ENCODE data around the gene RUNX1. TPM values are rescaled to one million over a fixed set of nuclear protein-coding genes. Genes with fewer than 3 reads are reported as not detected.

Gene RUNX1
- total RNA-seq, 1 donor: 40.9 TPM

DNA sequence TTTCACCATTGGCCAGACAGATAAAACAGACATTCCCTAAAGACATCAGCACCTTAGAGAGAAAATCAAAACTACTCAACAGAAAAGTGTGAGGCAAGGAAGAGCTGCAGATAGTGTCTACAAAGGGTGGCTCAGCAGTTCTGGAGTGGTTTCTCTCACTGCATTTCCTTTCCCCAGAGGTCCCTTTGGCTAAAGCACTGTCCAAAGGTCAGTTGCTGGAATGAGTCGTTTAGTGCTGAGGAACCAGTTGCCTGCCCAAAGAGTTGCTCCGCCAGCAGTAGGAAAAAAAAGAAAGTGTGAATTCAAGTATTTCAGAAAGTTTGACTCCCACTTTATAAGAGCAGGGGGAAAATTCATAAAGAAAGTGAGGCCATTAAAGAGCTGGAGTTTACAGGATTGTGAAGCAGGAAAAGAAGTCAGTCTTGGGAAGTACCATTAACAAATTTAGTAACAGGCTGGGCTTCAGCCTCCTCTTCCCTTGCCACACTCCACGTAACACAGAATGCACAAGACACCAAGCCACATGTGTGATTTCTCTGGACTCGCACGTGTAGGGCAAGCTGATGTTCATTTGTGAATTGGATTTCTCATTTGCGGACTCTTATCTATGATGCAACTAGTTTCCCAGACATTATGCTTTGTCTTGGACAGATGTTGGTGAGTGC, 122.2 kb downstream of the RUNX1 start:
- Histone ChIP-seq H3K27ac (ENCODE audit: low read depth, low read length) (no peak overlapping the region), H4K20me1 (ENCODE audit: insufficient read depth, low read length) (peaks cover 2% of the 10 kb centered on the region), H3K79me2 (ENCODE audit: insufficient read depth, low read length) (peaks cover 6% of the 10 kb centered on the region), H3K4me3 (ENCODE audit: insufficient read depth, low read length) (no peak overlapping the region), H3K4me1 (ENCODE audit: insufficient read depth, low read length) (peaks cover 16% of the 10 kb centered on the region), H3K4me2 (ENCODE audit: insufficient read depth, low read length) (no peak overlapping the region), H3K36me3 (ENCODE audit: insufficient read depth, low read length) (no peaks in the 10 kb centered on the region), H2AFZ (ENCODE audit: low read length) (no peak overlapping the region), H3K9me3 (ENCODE audit: low read depth, low read length) (no peaks in the 10 kb centered on the region), H3K27me3 (ENCODE audit: insufficient read depth, low read length) (no peaks in the 10 kb centered on the region)
- TF ChIP-seq, protein P1, sequence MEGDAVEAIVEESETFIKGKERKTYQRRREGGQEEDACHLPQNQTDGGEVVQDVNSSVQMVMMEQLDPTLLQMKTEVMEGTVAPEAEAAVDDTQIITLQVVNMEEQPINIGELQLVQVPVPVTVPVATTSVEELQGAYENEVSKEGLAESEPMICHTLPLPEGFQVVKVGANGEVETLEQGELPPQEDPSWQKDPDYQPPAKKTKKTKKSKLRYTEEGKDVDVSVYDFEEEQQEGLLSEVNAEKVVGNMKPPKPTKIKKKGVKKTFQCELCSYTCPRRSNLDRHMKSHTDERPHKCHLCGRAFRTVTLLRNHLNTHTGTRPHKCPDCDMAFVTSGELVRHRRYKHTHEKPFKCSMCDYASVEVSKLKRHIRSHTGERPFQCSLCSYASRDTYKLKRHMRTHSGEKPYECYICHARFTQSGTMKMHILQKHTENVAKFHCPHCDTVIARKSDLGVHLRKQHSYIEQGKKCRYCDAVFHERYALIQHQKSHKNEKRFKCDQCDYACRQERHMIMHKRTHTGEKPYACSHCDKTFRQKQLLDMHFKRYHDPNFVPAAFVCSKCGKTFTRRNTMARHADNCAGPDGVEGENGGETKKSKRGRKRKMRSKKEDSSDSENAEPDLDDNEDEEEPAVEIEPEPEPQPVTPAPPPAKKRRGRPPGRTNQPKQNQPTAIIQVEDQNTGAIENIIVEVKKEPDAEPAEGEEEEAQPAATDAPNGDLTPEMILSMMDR (IDR thresholded peaks at IDR 0.05; ENCODE audit: extremely low read depth, low read depth, low read length): no peak
- DNase-seq (ENCODE audit: insufficient read length, low spot score, missing footprints): peak; percentile 74

DNA sequence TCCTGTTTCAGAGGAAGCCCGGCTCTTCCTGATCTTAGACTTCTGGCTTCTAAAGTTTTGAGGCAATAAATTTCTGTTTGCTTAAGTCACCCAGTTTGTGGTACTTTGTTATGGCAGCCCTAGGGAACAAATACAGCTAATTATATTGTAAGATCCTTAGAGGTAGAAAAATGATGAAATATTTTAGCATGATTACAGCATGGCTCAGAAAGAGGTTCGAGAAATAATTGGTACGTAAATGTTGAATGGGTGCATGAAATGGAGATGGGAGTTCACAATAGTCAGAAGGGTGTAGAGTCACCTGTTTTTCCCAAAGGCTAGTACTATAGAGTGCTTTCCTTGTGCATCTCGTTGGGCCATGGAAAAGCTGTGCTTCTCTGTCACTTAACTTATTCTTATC, 123.5 kb downstream of the RUNX1 start:
- Histone ChIP-seq H3K36me3 (ENCODE audit: insufficient read depth, low read length) (no peaks in the 10 kb centered on the region), H3K27ac (ENCODE audit: low read depth, low read length) (no peak overlapping the region), H3K79me2 (ENCODE audit: insufficient read depth, low read length) (peaks cover 6% of the 10 kb centered on the region), H2AFZ (ENCODE audit: low read length) (no peak overlapping the region), H3K9me3 (ENCODE audit: low read depth, low read length) (no peaks in the 10 kb centered on the region), H3K4me3 (ENCODE audit: insufficient read depth, low read length) (no peak overlapping the region), H3K4me2 (ENCODE audit: insufficient read depth, low read length) (no peak overlapping the region), H3K27me3 (ENCODE audit: insufficient read depth, low read length) (no peaks in the 10 kb centered on the region), H3K4me1 (ENCODE audit: insufficient read depth, low read length) (peaks cover 13% of the 10 kb centered on the region), H4K20me1 (ENCODE audit: insufficient read depth, low read length) (peaks cover 2% of the 10 kb centered on the region)
- TF ChIP-seq, protein P1 (IDR thresholded peaks at IDR 0.05; ENCODE audit: extremely low read depth, low read depth, low read length): no peak
- no peak for DNase-seq (ENCODE audit: insufficient read length, low spot score, missing footprints)

DNA sequence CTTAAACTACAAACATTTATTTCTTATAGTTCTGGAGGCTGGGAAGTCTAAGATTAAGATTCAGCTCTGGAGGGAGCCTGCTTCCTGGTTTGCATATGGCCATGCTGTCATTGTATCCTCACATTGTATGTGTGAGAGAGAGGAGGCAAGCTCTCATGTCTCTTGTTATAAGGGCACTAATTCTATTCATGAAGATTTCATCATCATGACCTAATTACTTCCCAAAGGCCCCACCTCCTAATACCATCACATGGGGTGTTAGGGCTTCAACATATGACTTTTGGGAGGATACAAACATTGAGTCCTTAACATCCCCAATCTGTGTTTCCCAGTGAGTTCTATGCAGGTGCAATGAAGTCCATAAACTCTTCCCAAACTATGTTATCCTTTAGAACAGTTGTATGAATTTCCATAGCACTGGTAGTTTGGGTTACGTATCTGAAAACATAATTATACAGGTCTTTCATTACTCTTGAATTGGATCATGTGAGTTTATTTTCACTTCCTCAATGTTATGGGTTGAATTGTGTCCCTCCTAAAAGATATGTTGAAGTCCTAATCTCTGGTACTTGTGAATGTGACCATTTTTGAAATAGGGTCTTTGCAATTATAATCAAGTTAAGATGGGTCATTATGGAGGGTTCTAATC, 124.2 kb downstream of the RUNX1 start:
- TF ChIP-seq, protein P1 (IDR thresholded peaks at IDR 0.05; ENCODE audit: extremely low read depth, low read depth, low read length): no peak
- Histone ChIP-seq H3K36me3 (ENCODE audit: insufficient read depth, low read length) (no peaks in the 10 kb centered on the region), H4K20me1 (ENCODE audit: insufficient read depth, low read length) (peaks cover 2% of the 10 kb centered on the region), H3K27me3 (ENCODE audit: insufficient read depth, low read length) (no peaks in the 10 kb centered on the region), H3K79me2 (ENCODE audit: insufficient read depth, low read length) (peaks cover 6% of the 10 kb centered on the region), H3K4me3 (ENCODE audit: insufficient read depth, low read length) (no peak overlapping the region), H2AFZ (ENCODE audit: low read length) (no peak overlapping the region), H3K4me1 (ENCODE audit: insufficient read depth, low read length) (peaks cover 13% of the 10 kb centered on the region), H3K4me2 (ENCODE audit: insufficient read depth, low read length) (no peak overlapping the region), H3K9me3 (ENCODE audit: low read depth, low read length) (no peaks in the 10 kb centered on the region), H3K27ac (ENCODE audit: low read depth, low read length) (no peak overlapping the region)
- DNase-seq (ENCODE audit: insufficient read length, low spot score, missing footprints): no peak

DNA sequence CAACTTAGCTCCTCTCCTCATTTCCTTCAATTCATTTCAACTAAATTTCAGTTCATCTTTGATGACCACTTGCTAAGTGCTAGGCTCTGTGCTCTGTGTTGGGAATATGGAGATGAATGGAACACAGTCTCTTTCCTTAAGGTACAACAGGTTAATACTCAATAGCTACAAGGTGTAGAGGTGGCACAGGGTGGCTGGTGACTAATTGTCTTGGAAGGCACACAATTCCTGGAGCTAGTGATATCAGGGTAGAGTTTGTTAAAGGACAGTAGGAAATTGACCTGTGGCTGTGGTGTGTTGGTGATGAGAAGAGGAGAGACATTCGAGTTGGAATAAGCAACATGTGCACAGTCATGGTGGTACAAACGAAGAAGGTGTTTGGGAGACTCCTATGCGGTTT, 124.9 kb downstream of the RUNX1 start:
- no peak for DNase-seq (ENCODE audit: insufficient read length, low spot score, missing footprints)
- TF ChIP-seq, protein P1 (IDR thresholded peaks at IDR 0.05; ENCODE audit: extremely low read depth, low read depth, low read length): no peak
- Histone ChIP-seq H3K4me1 (ENCODE audit: insufficient read depth, low read length) (peaks cover 13% of the 10 kb centered on the region), H3K27me3 (ENCODE audit: insufficient read depth, low read length) (no peaks in the 10 kb centered on the region), H4K20me1 (ENCODE audit: insufficient read depth, low read length) (peaks cover 2% of the 10 kb centered on the region), H3K27ac (ENCODE audit: low read depth, low read length) (no peak overlapping the region), H3K9me3 (ENCODE audit: low read depth, low read length) (no peaks in the 10 kb centered on the region), H3K36me3 (ENCODE audit: insufficient read depth, low read length) (no peaks in the 10 kb centered on the region), H3K4me2 (ENCODE audit: insufficient read depth, low read length) (no peak overlapping the region), H3K4me3 (ENCODE audit: insufficient read depth, low read length) (no peak overlapping the region), H2AFZ (ENCODE audit: low read length) (no peak overlapping the region), H3K79me2 (ENCODE audit: insufficient read depth, low read length) (peaks cover 6% of the 10 kb centered on the region)

Data from osteoblast (primary cell).